ENCODE measurements around the gene ZNF768. TPM values are rescaled to one million over a fixed set of nuclear protein-coding genes. Genes with fewer than 3 reads are reported as not detected.
A peak's percentile ranks its signal among the peaks of the same experiment; 100 is the strongest.

Gene ZNF768
- total and polyA plus RNA-seq, 2 of the 13 experiments (the other 11 are each of a cell fraction or from before 2014, with no cell fraction given) = 26.7 to 34.4 TPM

DNA sequence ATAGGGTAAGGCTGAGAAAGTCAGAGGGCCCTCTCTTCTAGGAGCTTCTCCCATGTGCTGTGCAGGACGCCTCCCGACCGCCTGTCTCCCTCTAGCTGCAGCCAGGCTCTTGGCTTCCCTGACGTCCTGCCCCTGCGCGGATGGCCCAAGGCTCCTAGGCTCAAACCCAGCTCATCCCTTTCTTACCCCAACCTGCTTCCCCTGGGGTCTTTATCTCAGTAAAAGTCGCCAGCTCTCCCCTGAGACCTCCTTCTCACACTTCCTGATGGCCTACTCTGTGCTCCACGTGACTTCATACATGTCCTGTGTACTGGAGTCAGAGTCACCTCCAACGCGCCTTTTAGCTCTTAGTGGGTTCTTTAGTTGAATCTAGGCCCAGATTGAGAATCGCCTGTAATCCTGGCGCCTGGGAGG lies 9.4 kb upstream of the ZNF768 start (continued):
- TF ChIP-seq ZNF550 (CRISPR knock-in tag; IDR thresholded peaks at IDR 0.05; ENCODE audit: borderline replicate concordance) = no peak
- TF ChIP-seq, protein P1, sequence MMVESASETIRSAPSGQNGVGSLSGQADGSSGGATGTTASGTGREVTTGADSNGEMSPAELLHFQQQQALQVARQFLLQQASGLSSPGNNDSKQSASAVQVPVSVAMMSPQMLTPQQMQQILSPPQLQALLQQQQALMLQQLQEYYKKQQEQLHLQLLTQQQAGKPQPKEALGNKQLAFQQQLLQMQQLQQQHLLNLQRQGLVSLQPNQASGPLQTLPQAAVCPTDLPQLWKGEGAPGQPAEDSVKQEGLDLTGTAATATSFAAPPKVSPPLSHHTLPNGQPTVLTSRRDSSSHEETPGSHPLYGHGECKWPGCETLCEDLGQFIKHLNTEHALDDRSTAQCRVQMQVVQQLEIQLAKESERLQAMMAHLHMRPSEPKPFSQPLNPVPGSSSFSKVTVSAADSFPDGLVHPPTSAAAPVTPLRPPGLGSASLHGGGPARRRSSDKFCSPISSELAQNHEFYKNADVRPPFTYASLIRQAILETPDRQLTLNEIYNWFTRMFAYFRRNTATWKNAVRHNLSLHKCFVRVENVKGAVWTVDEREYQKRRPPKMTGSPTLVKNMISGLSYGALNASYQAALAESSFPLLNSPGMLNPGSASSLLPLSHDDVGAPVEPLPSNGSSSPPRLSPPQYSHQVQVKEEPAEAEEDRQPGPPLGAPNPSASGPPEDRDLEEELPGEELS (CRISPR knock-in tag; IDR thresholded peaks at IDR 0.05) = peak; percentile 55
- no peak for TF ChIP-seq NR3C1 (CRISPR knock-in tag; IDR thresholded peaks at IDR 0.05)
- peak; percentile 91; the same call in 1 of the 2 replicates for TF ChIP-seq SRY (CRISPR knock-in tag; IDR thresholded peaks at IDR 0.05)
- TF ChIP-seq, protein P2, sequence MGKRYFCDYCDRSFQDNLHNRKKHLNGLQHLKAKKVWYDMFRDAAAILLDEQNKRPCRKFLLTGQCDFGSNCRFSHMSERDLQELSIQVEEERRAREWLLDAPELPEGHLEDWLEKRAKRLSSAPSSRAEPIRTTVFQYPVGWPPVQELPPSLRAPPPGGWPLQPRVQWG (CRISPR knock-in tag; IDR thresholded peaks at IDR 0.05; ENCODE audit: borderline replicate concordance, low read depth) = no peak
- peak; percentile 45; the same call in 1 of the 2 replicates for TF ChIP-seq YEATS2 (CRISPR knock-in tag; IDR thresholded peaks at IDR 0.05; ENCODE audit: borderline replicate concordance)
- no peak for TF ChIP-seq PCBP2 (optimal IDR thresholded peaks at IDR 0.05; ENCODE audit: low read depth, low read length, poor library complexity, severe bottlenecking)
- TF ChIP-seq RFXAP (CRISPR knock-in tag; IDR thresholded peaks at IDR 0.05; ENCODE audit: borderline replicate concordance) = no peak
- TF ChIP-seq ZNF83 (CRISPR knock-in tag; IDR thresholded peaks at IDR 0.05; ENCODE audit: borderline replicate concordance) = no peak
- TF ChIP-seq SRSF4 (IDR thresholded peaks at IDR 0.05; ENCODE audit: low read depth, low read length, poor library complexity, severe bottlenecking) = no peak
- TF ChIP-seq, protein P3, sequence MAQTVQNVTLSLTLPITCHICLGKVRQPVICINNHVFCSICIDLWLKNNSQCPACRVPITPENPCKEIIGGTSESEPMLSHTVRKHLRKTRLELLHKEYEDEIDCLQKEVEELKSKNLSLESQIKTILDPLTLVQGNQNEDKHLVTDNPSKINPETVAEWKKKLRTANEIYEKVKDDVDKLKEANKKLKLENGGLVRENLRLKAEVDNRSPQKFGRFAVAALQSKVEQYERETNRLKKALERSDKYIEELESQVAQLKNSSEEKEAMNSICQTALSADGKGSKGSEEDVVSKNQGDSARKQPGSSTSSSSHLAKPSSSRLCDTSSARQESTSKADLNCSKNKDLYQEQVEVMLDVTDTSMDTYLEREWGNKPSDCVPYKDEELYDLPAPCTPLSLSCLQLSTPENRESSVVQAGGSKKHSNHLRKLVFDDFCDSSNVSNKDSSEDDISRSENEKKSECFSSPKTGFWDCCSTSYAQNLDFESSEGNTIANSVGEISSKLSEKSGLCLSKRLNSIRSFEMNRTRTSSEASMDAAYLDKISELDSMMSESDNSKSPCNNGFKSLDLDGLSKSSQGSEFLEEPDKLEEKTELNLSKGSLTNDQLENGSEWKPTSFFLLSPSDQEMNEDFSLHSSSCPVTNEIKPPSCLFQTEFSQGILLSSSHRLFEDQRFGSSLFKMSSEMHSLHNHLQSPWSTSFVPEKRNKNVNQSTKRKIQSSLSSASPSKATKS (CRISPR knock-in tag; IDR thresholded peaks at IDR 0.05) = no peak
- TF ChIP-seq ZNF558 (CRISPR knock-in tag; IDR thresholded peaks at IDR 0.05; ENCODE audit: borderline replicate concordance) = no peak
- TF ChIP-seq PLRG1 (conservative IDR thresholded peaks at IDR 0.05) = no peak
- no peak for TF ChIP-seq ISL2 (CRISPR knock-in tag; IDR thresholded peaks at IDR 0.05)
- TF ChIP-seq CEBPB (IDR thresholded peaks at IDR 0.05; ENCODE audit: borderline replicate concordance, low read depth, low read length) = no peak
- TF ChIP-seq, protein P4, sequence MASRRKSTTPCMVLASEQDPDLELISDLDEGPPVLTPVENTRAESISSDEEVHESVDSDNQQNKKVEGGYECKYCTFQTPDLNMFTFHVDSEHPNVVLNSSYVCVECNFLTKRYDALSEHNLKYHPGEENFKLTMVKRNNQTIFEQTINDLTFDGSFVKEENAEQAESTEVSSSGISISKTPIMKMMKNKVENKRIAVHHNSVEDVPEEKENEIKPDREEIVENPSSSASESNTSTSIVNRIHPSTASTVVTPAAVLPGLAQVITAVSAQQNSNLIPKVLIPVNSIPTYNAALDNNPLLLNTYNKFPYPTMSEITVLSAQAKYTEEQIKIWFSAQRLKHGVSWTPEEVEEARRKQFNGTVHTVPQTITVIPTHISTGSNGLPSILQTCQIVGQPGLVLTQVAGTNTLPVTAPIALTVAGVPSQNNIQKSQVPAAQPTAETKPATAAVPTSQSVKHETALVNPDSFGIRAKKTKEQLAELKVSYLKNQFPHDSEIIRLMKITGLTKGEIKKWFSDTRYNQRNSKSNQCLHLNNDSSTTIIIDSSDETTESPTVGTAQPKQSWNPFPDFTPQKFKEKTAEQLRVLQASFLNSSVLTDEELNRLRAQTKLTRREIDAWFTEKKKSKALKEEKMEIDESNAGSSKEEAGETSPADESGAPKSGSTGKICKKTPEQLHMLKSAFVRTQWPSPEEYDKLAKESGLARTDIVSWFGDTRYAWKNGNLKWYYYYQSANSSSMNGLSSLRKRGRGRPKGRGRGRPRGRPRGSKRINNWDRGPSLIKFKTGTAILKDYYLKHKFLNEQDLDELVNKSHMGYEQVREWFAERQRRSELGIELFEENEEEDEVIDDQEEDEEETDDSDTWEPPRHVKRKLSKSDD (CRISPR knock-in tag; IDR thresholded peaks at IDR 0.05; ENCODE audit: low read depth) = no peak
- no peak for TF ChIP-seq HMG20B (CRISPR knock-in tag; conservative IDR thresholded peaks at IDR 0.05)
- TF ChIP-seq ZNF138 (CRISPR knock-in tag; IDR thresholded peaks at IDR 0.05; ENCODE audit: low read depth) = no peak
- TF ChIP-seq PCBP1 (IDR thresholded peaks at IDR 0.05; ENCODE audit: borderline replicate concordance, low read depth, low read length) = no peak
- 0 out of 2 replicates have a peak, but pooled peaks have one; percentile 26 for TF ChIP-seq CHD2 (IDR thresholded peaks at IDR 0.05; ENCODE audit: low read depth, low read length)
- TF ChIP-seq, protein P5, sequence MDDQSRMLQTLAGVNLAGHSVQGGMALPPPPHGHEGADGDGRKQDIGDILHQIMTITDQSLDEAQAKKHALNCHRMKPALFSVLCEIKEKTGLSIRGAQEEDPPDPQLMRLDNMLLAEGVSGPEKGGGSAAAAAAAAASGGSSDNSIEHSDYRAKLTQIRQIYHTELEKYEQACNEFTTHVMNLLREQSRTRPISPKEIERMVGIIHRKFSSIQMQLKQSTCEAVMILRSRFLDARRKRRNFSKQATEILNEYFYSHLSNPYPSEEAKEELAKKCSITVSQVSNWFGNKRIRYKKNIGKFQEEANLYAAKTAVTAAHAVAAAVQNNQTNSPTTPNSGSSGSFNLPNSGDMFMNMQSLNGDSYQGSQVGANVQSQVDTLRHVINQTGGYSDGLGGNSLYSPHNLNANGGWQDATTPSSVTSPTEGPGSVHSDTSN (CRISPR knock-in tag; IDR thresholded peaks at IDR 0.05; ENCODE audit: borderline replicate concordance) = no peak
- no peak for TF ChIP-seq CENPX (CRISPR knock-in tag; IDR thresholded peaks at IDR 0.05)
- TF ChIP-seq MTF2 (CRISPR knock-in tag; IDR thresholded peaks at IDR 0.05; ENCODE audit: borderline replicate concordance) = no peak

All from HepG2 (cell line).